Cardiac muscle cell (in vitro differentiated cells and primary cell): ENCODE measurements around the gene COL10A1. TPM values are rescaled to one million over a fixed set of nuclear protein-coding genes. Genes with fewer than 3 reads are reported as not detected.

Experiments used
- DNase-seq, 2 donors: peaks; one replicate each; pipeline versions ENCODE4 v3.0.0 to v3.0.0-alpha.2; 2010 to 2017; ENCODE audit warnings: low read depth in 1 of 2, low spot score in 1 of 2
- H3K27ac ChIP-seq: fragments of 200-600 bp; sonication (generic); 2 replicates; pipeline ENCODE4 v1.5.1; 2016
- H3K27me3 ChIP-seq: fragments of 200-600 bp; sonication (generic); 2 replicates; pipeline ENCODE4 v1.6.0; 2016; ENCODE audit warnings: control low read depth
- H3K36me3 ChIP-seq: fragments of 200-600 bp; sonication (generic); 2 replicates; pipeline ENCODE4 v1.5.1; 2016; ENCODE audit warnings: control low read depth
- H3K4me1 ChIP-seq: fragments of 200-600 bp; sonication (generic); 2 replicates; pipeline ENCODE4 v1.8.1; 2017; ENCODE audit warnings: low read depth, mild to moderate bottlenecking, mixed run types
- H3K4me3 ChIP-seq: fragments of 200-600 bp; sonication (generic); 2 replicates; pipeline ENCODE4 v1.5.1; 2016; ENCODE audit warnings: mild to moderate bottlenecking
- H3K9me3 ChIP-seq: fragments of 200-600 bp; sonication (generic); 2 replicates; pipeline ENCODE4 v1.5.1; 2017; ENCODE audit warnings: low read depth, mild to moderate bottlenecking, control low read depth
- polyA plus RNA-seq: library from polyadenylated mRNA; unstranded; fragments of >200 nt; fragmentation: Nextera tagmentation; extraction: Ambion mirVana; gene quantifications from 2 replicates; pipeline ENCODE4 v1.2.1, GENCODE V29; 2016
- total RNA-seq: library from RNA; depleted of rRNA; stranded (reverse); fragments of >200 nt; gene quantifications from 2 replicates; pipeline ENCODE4 v1.2.3, GENCODE V29; 2016
- TF ChIP-seq, protein P1 (sequence below): IDR thresholded peaks from 2 replicates; pipeline ENCODE4 v1.5.1; 2012; ENCODE audit warnings: low read depth, mild to moderate bottlenecking, low read length

The COL10A1 gene
- total and polyA plus RNA-seq, 2 experiments from 2014 or later, result 0.13 TPM; not detected in 1

GRCh38 chr6:116074732-116075390, 51.1 kb downstream of the COL10A1 start:
- TF ChIP-seq, protein P1, sequence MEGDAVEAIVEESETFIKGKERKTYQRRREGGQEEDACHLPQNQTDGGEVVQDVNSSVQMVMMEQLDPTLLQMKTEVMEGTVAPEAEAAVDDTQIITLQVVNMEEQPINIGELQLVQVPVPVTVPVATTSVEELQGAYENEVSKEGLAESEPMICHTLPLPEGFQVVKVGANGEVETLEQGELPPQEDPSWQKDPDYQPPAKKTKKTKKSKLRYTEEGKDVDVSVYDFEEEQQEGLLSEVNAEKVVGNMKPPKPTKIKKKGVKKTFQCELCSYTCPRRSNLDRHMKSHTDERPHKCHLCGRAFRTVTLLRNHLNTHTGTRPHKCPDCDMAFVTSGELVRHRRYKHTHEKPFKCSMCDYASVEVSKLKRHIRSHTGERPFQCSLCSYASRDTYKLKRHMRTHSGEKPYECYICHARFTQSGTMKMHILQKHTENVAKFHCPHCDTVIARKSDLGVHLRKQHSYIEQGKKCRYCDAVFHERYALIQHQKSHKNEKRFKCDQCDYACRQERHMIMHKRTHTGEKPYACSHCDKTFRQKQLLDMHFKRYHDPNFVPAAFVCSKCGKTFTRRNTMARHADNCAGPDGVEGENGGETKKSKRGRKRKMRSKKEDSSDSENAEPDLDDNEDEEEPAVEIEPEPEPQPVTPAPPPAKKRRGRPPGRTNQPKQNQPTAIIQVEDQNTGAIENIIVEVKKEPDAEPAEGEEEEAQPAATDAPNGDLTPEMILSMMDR, result no peak
- H3K9me3 ChIP-seq, result no peaks in the 10 kb centered on the region
- no peaks in the 10 kb centered on the region for H3K4me1 ChIP-seq
- no peaks in the 10 kb centered on the region for H3K27me3 ChIP-seq
- no peak for DNase-seq
- H3K4me3 ChIP-seq, result no peak overlapping the region
- no peak overlapping the region for H3K27ac ChIP-seq
- no peaks in the 10 kb centered on the region for H3K36me3 ChIP-seq

- no peak overlapping the region for H3K4me3 ChIP-seq
- TF ChIP-seq, protein P1, result no peak
- DNase-seq, result no peak
These were observed 52.0 kb downstream of the COL10A1 start for GRCh38 chr6:116073765-116074440.

GRCh38 chr6:116072368-116072767, 53.6 kb downstream of the COL10A1 start:
- H3K4me3 ChIP-seq, result no peak overlapping the region
- no peaks in the 10 kb centered on the region for H3K27me3 ChIP-seq
- H3K36me3 ChIP-seq, result no peaks in the 10 kb centered on the region
- H3K4me1 ChIP-seq, result no peaks in the 10 kb centered on the region
- H3K9me3 ChIP-seq, result no peaks in the 10 kb centered on the region
- no peak for DNase-seq
- TF ChIP-seq, protein P1, result no peak
- H3K27ac ChIP-seq, result no peak overlapping the region

More at GRCh38 chr6:116073765-116074440, 52.0 kb downstream of the COL10A1 start:
- no peaks in the 10 kb centered on the region for H3K9me3 ChIP-seq
- H3K27me3 ChIP-seq, result no peaks in the 10 kb centered on the region
- H3K36me3 ChIP-seq, result no peaks in the 10 kb centered on the region
- H3K4me1 ChIP-seq, result no peaks in the 10 kb centered on the region
- H3K27ac ChIP-seq, result no peak overlapping the region

GRCh38 chr6:116070616-116071389, 55.1 kb downstream of the COL10A1 start:
- Histone ChIP-seq H3K27me3 (no peaks in the 10 kb centered on the region), H3K27ac (no peak overlapping the region), H3K4me1 (no peaks in the 10 kb centered on the region), H3K36me3 (no peaks in the 10 kb centered on the region), H3K9me3 (no peaks in the 10 kb centered on the region), H3K4me3 (no peak overlapping the region)
- TF ChIP-seq, protein P1, result no peak
- no peak for DNase-seq

DNA sequence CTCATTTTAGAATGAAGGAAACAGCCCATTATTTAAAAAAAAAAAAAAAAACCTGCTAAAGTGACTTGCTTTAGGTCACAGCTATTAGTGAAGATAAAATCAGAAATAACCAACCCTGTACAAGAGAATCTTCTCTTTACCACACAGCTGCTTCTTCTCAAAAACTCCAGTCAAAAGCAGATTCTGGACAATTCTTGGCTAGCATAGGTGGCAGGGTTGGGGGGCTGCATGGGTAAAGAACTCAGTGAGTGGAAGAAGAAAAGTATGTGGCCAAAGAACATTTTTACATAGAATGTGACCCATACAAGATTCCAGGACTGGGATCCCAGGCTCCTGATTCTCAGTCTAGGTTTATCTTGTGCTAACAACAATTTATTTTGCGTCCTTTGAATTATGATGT, 55.8 kb downstream of the COL10A1 start:
- Histone ChIP-seq H3K9me3 (no peaks in the 10 kb centered on the region), H3K4me1 (no peaks in the 10 kb centered on the region), H3K4me3 (no peak overlapping the region), H3K36me3 (no peaks in the 10 kb centered on the region), H3K27me3 (no peaks in the 10 kb centered on the region), H3K27ac (no peak overlapping the region)
- DNase-seq, result no peak
- TF ChIP-seq, protein P1, result no peak

Other genes starting within 250 kb of the COL10A1 start
- 0.60 and 0.71 TPM in 2 replicates for gene FRK, start 65.2 kb downstream of the COL10A1 start, total RNA-seq
- 0.45 and 1.0 TPM in 2 replicates for gene FRK, start 65.2 kb downstream of the COL10A1 start, polyA plus RNA-seq
- 14.1 and 16.9 TPM in 2 replicates for gene NT5DC1, start 25.3 kb downstream of the COL10A1 start, total RNA-seq
- 48.9 and 58.2 TPM in 2 replicates for gene NT5DC1, start 25.3 kb downstream of the COL10A1 start, polyA plus RNA-seq
- 43.1 and 54.1 TPM in 2 replicates for gene TSPYL4, start 127.9 kb upstream of the COL10A1 start, total RNA-seq
- 38.2 and 43.4 TPM in 2 replicates for gene TSPYL4, start 127.9 kb upstream of the COL10A1 start, polyA plus RNA-seq
- gene TSPYL1, start 153.8 kb upstream of the COL10A1 start, total RNA-seq, result 59.9 and 65.2 TPM in 2 replicates
- gene TSPYL1, start 153.8 kb upstream of the COL10A1 start, polyA plus RNA-seq, result 40.8 and 52.3 TPM in 2 replicates
- 23.5 and 28.1 TPM in 2 replicates for gene DSE, start 244.8 kb upstream of the COL10A1 start, total RNA-seq
- gene DSE, start 244.8 kb upstream of the COL10A1 start, polyA plus RNA-seq, result 12.7 and 14.3 TPM in 2 replicates